BJ (cell line): ENCODE measurements around the gene NTSR1. TPM values are rescaled to one million over a fixed set of nuclear protein-coding genes. Genes with fewer than 3 reads are reported as not detected.
A peak's percentile ranks its signal among the peaks of the same experiment; 100 is the strongest.

Source experiments
- CTCF ChIA-PET: fragments of 350-600 bp; formaldehyde crosslinking; extraction: SDS; loops from one replicate; lab custom pipeline; 2021; ENCODE audit warnings: antibody characterized with exemption, inconsistent platforms; lab: Yijun Ruan, JAX
- POLR2A ChIA-PET: fragments of 300-600 bp; sonication (Branson Sonifier 250); formaldehyde crosslinking; extraction: SDS; loops from one replicate; lab custom pipeline; 2021; ENCODE audit warnings: antibody characterized with exemption; lab: Charles Lee
- DNase-seq: peaks from one replicate; pipeline ENCODE4 v3.0.0-alpha.2; 2011; ENCODE audit warnings: low read depth
- H3K27me3 ChIP-seq: 2 replicates; pipeline ENCODE4 v1.6.0; 2011; ENCODE audit warnings: low read length; ENCODE audit not compliant: control insufficient read depth, insufficient read depth
- H3K36me3 ChIP-seq: 2 replicates; pipeline ENCODE4 v1.5.1; 2011; ENCODE audit warnings: low read length; ENCODE audit not compliant: control insufficient read depth, insufficient read depth
- H3K4me3 ChIP-seq: 2 replicates; pipeline ENCODE4 v1.5.1; 2011; ENCODE audit warnings: low read depth, mild to moderate bottlenecking, control low read depth, low read length
- polyA plus RNA-seq: library from polyadenylated mRNA; depleted of rRNA; stranded (reverse); fragments of >200 nt; gene quantifications from 2 replicates; pipeline ENCODE4 v1.2.3, GENCODE V29; 2011
- TF ChIP-seq, protein P1 (sequence below): IDR thresholded peaks from 2 replicates; pipeline ENCODE4 v1.5.1; 2011; ENCODE audit warnings: low read depth, mild to moderate bottlenecking, control low read depth, inconsistent platforms, low read length, moderate library complexity; ENCODE audit not compliant: insufficient read depth

The NTSR1 gene
- polyA plus RNA-seq, 1 experiment: 0.05 TPM

DNA sequence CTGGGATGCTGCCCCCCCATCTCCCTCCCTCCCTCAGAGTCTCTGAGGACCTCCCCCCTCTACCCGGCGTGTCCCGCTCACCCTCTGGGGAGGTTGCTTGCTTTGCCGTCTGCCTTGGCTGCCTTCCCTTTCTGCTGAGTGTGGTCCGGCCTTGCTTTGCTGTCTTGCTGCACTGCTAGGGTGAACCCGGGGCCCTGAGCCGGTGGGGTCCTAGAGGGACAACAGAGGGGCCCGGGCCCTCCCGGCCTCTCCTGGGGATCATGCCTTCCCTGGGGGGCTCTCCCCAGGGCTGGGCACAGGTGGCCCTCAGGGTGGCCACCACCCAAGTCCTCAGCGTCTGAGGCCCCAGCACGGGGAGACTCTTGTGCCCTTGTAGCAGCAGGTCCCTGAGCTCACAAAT is 47.0 kb upstream of the NTSR1 start:
- TF ChIP-seq, protein P1, sequence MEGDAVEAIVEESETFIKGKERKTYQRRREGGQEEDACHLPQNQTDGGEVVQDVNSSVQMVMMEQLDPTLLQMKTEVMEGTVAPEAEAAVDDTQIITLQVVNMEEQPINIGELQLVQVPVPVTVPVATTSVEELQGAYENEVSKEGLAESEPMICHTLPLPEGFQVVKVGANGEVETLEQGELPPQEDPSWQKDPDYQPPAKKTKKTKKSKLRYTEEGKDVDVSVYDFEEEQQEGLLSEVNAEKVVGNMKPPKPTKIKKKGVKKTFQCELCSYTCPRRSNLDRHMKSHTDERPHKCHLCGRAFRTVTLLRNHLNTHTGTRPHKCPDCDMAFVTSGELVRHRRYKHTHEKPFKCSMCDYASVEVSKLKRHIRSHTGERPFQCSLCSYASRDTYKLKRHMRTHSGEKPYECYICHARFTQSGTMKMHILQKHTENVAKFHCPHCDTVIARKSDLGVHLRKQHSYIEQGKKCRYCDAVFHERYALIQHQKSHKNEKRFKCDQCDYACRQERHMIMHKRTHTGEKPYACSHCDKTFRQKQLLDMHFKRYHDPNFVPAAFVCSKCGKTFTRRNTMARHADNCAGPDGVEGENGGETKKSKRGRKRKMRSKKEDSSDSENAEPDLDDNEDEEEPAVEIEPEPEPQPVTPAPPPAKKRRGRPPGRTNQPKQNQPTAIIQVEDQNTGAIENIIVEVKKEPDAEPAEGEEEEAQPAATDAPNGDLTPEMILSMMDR: no peak
- Histone ChIP-seq H3K4me3 (no peak overlapping the region), H3K36me3 (no peaks in the 10 kb centered on the region), H3K27me3 (no peaks in the 10 kb centered on the region)
- ChIA-PET POLR2A (no interaction called here), CTCF (interaction anchor here (1.0 to 1.3 kb wide), 2 partner anchors 130 to 147 kb away, joined by 4 to 5 read pairs; no protein-coding TSS in a partner anchor)
- no peak for DNase-seq

DNA sequence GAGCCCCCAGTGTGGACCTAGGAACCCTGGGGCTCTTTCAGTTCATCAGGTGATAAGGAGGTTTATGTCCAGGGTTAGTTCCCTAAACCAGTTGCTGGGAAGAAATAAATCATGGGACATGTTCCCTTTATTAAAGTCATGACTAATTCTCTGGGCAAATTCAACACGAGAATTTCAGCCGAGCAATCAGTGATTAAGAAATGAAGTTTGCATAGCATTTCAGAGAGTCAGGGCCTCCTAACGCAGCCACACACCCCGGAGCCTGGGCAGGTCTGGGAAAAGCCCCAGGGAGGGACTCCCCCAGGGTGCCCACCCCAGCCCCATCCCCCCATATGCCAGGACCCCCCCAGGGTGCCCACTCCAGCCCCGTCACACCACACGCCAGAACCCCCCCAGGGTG is 46.2 kb upstream of the NTSR1 start:
- ChIA-PET POLR2A (no interaction called here), CTCF (interaction anchor here (1.0 kb wide), 1 partner anchor 129 kb away, joined by 5 read pairs; no protein-coding TSS in a partner anchor)
- peak; percentile 75 for DNase-seq
- TF ChIP-seq, protein P1: no peak
- Histone ChIP-seq H3K4me3 (no peak overlapping the region), H3K27me3 (no peaks in the 10 kb centered on the region), H3K36me3 (no peaks in the 10 kb centered on the region)

DNA sequence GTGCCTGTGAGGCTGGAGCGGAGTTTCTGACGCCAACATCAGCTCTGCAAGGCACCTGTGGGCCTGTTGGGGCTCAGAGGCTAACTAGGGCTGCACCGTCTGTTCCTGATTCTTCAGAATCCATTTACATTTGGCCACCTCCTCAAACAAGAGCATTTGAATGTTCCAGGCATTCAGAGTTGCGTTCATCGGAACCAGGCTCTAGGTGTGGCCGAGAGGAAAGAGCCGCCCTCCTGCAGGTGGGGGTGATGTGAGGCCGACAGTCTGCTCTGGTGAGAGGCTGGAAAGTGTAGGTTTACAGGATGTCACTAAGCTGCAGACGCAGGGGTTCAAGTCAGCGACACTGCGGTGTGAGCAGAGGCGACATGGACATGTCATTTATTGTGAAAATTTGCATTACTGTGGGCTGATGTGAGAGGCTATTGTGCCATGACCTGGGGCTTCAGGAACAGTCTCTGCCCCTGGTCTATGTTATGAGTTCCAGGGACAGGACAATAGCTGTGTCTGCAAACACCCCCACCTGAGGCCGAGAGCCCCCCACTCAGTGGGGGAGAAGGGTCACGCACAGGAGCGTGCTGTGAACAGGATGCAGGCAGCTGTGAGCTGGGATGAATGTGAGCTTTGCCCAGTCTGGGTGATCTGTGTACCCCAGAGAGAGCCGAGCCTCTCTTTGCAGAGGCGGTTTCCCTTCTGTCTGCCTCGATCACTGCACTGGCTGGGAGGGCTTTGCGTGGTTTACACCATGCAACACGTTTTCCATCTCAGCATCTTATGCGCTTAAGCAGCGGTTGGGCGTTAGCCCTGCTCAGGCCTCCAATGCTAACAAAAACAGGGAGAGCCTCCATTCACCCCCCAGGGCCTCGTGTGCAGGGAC is 45.3 kb upstream of the NTSR1 start:
- H3K36me3 ChIP-seq: no peaks in the 10 kb centered on the region
- DNase-seq: no peak
- TF ChIP-seq, protein P1: no peak
- POLR2A ChIA-PET: no interaction called here
- H3K4me3 ChIP-seq: no peak overlapping the region
- CTCF ChIA-PET: interaction anchor here (1.5 to 7.7 kb wide), 2 partner anchors 128 to 144 kb away, joined by 3 to 72 read pairs; no protein-coding TSS in a partner anchor
- no peaks in the 10 kb centered on the region for H3K27me3 ChIP-seq

DNA sequence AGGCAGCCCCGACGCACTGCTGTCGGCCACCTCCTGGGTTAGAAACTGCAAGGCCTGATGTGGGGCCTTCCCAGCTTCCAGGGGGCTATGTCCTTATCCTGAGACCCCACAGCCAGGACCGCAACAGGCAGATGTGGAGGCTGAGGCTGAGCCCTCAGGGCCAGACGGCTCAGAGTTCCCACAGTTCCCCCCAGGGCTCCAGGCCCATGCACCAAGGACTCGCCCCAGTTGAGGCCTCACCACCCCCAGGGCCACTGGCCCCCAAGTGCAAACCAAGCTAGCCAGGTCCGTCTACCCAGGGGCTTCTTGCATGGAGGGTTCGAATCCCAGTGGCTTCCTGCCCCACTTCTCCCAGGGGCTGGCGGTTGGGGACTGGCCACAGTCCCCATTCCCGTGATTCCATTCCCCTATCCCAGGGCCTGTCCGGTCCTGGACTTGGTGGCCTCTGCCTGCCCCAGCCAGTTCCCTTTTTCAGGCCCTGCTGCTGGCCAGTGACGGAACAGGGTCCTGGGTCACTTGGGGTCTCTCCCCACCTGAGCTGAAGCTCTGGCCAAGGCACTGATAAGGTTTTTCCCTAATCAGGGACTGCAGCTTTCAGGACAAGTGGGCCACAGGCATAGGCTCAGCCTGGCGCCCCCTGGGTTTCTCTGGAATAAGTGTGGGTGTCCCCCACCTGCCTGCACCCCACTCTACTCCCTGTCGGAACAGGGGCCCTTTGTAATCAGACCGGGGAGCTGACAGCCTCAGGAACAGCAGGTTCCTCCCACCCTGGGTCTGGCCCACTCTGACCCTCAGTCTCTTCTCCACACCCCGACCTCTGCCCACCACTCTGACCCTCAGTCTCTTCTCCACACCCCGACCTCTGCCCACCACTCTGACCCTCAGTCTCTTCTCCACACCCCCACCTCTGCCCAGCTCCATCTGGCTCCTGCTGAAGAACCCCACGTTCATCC is 44.3 kb upstream of the NTSR1 start:
- no peaks in the 10 kb centered on the region for H3K27me3 ChIP-seq
- no peak for DNase-seq
- ChIA-PET POLR2A (no interaction called here), CTCF (interaction anchor here (1.5 to 7.7 kb wide), 2 partner anchors 127 to 144 kb away, joined by 3 to 72 read pairs; no protein-coding TSS in a partner anchor)
- TF ChIP-seq, protein P1: no peak
- H3K4me3 ChIP-seq: no peak overlapping the region
- H3K36me3 ChIP-seq: no peaks in the 10 kb centered on the region
